Measurements from ENCODE around the gene EIF4G3. TPM values are rescaled to one million over a fixed set of nuclear protein-coding genes. Genes with fewer than 3 reads are reported as not detected.

EIF4G3 gene
- total and polyA plus RNA-seq, 2 donors (not counting 3 experiments of a cell fraction or from before 2014, with no cell fraction given) = 40.7 to 78.5 TPM

GRCh38 chr1:20868263-20868662, 308.4 kb downstream of the EIF4G3 start:
- no peaks in the 10 kb centered on the region for H3K27me3 ChIP-seq (ENCODE audit: control insufficient read depth in 2 of 2, insufficient read depth in 2 of 2, low read length in 2 of 2)
- ChIA-PET POLR2A (no interaction called here), CTCF (interaction anchor here (2.0 kb wide), 1 partner anchor 13 kb away, joined by 8 read pairs; no protein-coding TSS in a partner anchor)
- no TSS peak for BruUV-seq (replicated peaks)
- H3K4me1 ChIP-seq (ENCODE audit: control insufficient read depth, extremely low read depth, insufficient read depth, low read length) = no peaks in the 10 kb centered on the region
- no peak for DNase-seq (ENCODE audit: low read depth, low spot score)
- dilution Hi-C loops (cut with MboI; ENCODE audit: extremely low pct_ligation_motif_present, low sequenced_read_pairs) = no loop called here
- H3K9me1 ChIP-seq (replicated peaks; ENCODE audit: control insufficient read depth, extremely low read depth, insufficient read depth, low read length) = no peaks in the 10 kb centered on the region
- intact Hi-C loops (cut with micrococcal nuclease) = no loop called here
- H3K4me3 ChIP-seq (replicated peaks in 1 of 3; ENCODE audit: insufficient read depth in 1 of 3, low read depth in 1 of 3, low read length in 3 of 3) = no peak overlapping the region
- H3K36me3 ChIP-seq (ENCODE audit: control insufficient read depth in 2 of 2, extremely low read depth in 1 of 2, insufficient read depth in 2 of 2, low read length in 2 of 2) = peaks cover 6 to 7% of the 10 kb centered on the region in 2 experiments
- H4K20me1 ChIP-seq (replicated peaks; ENCODE audit: control insufficient read depth, extremely low read depth, insufficient read depth, low read length) = no peaks in the 10 kb centered on the region
- no peaks in the 10 kb centered on the region for H3K79me2 ChIP-seq (ENCODE audit: control insufficient read depth, insufficient read depth, low read length)
- no peak overlapping the region for H3K9ac ChIP-seq (replicated peaks; ENCODE audit: extremely low read depth, insufficient read depth, low read length)
- H2AFZ ChIP-seq (ENCODE audit: low read depth, low read length) = no peak overlapping the region
- no peak for TF ChIP-seq MYC (IDR thresholded peaks at IDR 0.05; ENCODE audit: low read depth, low read length)
- no peak for TF ChIP-seq MAX (IDR thresholded peaks at IDR 0.05; ENCODE audit: insufficient read depth, insufficient read length)
- TF ChIP-seq EZH2 (IDR thresholded peaks at IDR 0.05; ENCODE audit: borderline replicate concordance, low read depth, low read length, severe bottlenecking) = no peak
- no peak for TF ChIP-seq GATA2 (IDR thresholded peaks at IDR 0.05; ENCODE audit: insufficient read depth, insufficient read length, low read depth, low read length)
- TF ChIP-seq JUN (IDR thresholded peaks at IDR 0.05; ENCODE audit: borderline replicate concordance, insufficient read depth, insufficient read length, low read depth) = no peak
- no peak for TF ChIP-seq POLR2A (IDR thresholded peaks at IDR 0.05; ENCODE audit: low read depth, low read length)
- TF ChIP-seq CTCF (IDR thresholded peaks at IDR 0.05; ENCODE audit: extremely low read depth in 1 of 2, insufficient read depth in 1 of 2, low read depth in 1 of 2, low read length in 2 of 2) = no peak
- TF ChIP-seq POLR2AphosphoS5 (IDR thresholded peaks at IDR 0.05; ENCODE audit: insufficient read depth, low read depth, low read length) = no peak
- TF ChIP-seq FOS (IDR thresholded peaks at IDR 0.05; ENCODE audit: borderline replicate concordance, insufficient read depth, low read length) = no peak
- no peak for FAIRE-seq
- H3K9me3 ChIP-seq (replicated peaks; ENCODE audit: control insufficient read depth, insufficient read depth, low read length) = no peaks in the 10 kb centered on the region
- no peak overlapping the region for H3K4me2 ChIP-seq (ENCODE audit: insufficient read depth, low read length)
- H3K27ac ChIP-seq (ENCODE audit: insufficient read depth, low read depth, low read length) = no peak overlapping the region

Measured in endothelial cell of umbilical vein (primary cell).